Measurements from ENCODE around the gene FITM2.
"Not testable (repeated sequence)": the region's sequence is repeated elsewhere in the genome, so short reads cannot be mapped to it uniquely, and the experiment has no call there.

Gene FITM2

GRCh38 chr20:44328428-44328827 is 17.4 kb upstream of the FITM2 start:
- DNase-seq = no peak

GRCh38 chr20:44327748-44328147 is 16.7 kb upstream of the FITM2 start:
- DNase-seq = not testable (repeated sequence)

GRCh38 chr20:44326391-44327159 is 15.6 kb upstream of the FITM2 start:
- DNase-seq = no peak

GRCh38 chr20:44324343-44324742 is 13.3 kb upstream of the FITM2 start:
- no peak for DNase-seq

GRCh38 chr20:44319839-44320422 is 8.9 kb upstream of the FITM2 start:
- no peak for DNase-seq

GRCh38 chr20:44314870-44315269 is 3.9 kb upstream of the FITM2 start:
- DNase-seq = no peak

- peak; percentile 43 to 45 for DNase-seq
Observed at GRCh38 chr20:44309763-44310663, 989 bp downstream of the FITM2 start.

- DNase-seq = no peak
Observed at GRCh38 chr20:44306927-44307326, 4.1 kb downstream of the FITM2 start.

- DNase-seq = no peak
Observed at GRCh38 chr20:44304383-44304782, 6.6 kb downstream of the FITM2 start.

GRCh38 chr20:44302736-44303135 is 8.3 kb downstream of the FITM2 start:
- DNase-seq = no peak

- no peak for DNase-seq
Observed at GRCh38 chr20:44302026-44302669, 8.9 kb downstream of the FITM2 start.

GRCh38 chr20:44301285-44301684 is 9.7 kb downstream of the FITM2 start:
- no peak for DNase-seq

GRCh38 chr20:44299011-44299535 is 11.9 kb downstream of the FITM2 start:
- not testable (repeated sequence) for DNase-seq

- DNase-seq = no peak
Observed at GRCh38 chr20:44297721-44298120, 13.3 kb downstream of the FITM2 start.

GRCh38 chr20:44296011-44296410 is 15.0 kb downstream of the FITM2 start:
- DNase-seq = no peak

GRCh38 chr20:44291754-44292153 is 19.2 kb downstream of the FITM2 start:
- no peak for DNase-seq

- DNase-seq = no peak
Observed at GRCh38 chr20:44288252-44288651, 22.8 kb downstream of the FITM2 start.

- DNase-seq = no peak
Observed at GRCh38 chr20:44287272-44288097, 23.5 kb downstream of the FITM2 start.

GRCh38 chr20:44284032-44284431 is 27.0 kb downstream of the FITM2 start:
- no peak for DNase-seq

GRCh38 chr20:44282192-44282591 is 28.8 kb downstream of the FITM2 start:
- DNase-seq = no peak

- DNase-seq = no peak
Observed at GRCh38 chr20:44280387-44280786, 30.6 kb downstream of the FITM2 start.

- DNase-seq = no peak
Observed at GRCh38 chr20:44279228-44279627, 31.8 kb downstream of the FITM2 start.
